ENCODE data around the gene PHF20.

The PHF20 gene

DNA sequence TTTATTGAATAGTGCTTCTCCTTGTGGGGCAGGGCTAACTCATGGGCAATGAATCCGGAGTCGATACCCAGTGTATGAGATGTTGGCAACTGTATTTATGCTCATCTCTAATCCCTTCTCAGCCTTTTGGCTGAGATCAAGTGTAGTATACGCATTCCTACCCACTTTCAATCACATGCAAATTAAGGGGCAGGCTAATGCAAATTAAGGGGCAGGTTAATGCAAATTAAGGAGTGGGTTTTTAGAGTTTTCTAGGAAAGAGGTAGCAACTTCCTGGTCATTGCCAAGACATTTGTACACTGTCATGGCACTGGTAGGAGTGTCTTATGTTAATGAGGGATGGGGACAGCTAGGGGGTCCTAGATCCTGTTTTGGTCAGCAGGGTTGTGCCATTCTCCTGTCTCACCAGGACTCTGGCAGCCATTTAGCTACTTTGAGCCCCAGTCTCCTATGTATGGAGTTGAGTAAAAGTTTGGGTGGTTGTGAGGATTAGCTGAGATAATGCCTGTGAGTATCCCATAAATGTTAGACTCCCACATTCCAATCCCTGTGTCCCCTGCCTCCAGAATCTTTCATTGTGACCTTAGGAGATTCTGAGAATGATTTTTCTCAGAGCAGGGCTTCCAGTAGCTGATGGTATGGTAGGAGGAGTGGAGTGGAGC, 196.3 kb downstream of the PHF20 start, which contains the start of gene CNBD2:
Gene CNBD2, plus strand, starts transcription at position 612 of the 662 bp plus-strand sequence. CDS start 173 bp downstream, outside the sequence.
- Histone ChIP-seq H3K27ac (ENCODE audit: low read length) (no peak within 1 kb of the TSS), H3K27me3 (ENCODE audit: control insufficient read depth, insufficient read depth, low read length) (no peaks in the 10 kb centered on the region), H3K4me1 (ENCODE audit: control insufficient read depth, insufficient read depth, low read length) (peaks cover 2% of the 10 kb centered on the region; the same call in 1 of the 2 replicates), H3K4me3 (ENCODE audit: low read length) (no peak within 1 kb of the TSS), H3K9me3 (ENCODE audit: control insufficient read depth, insufficient read depth, low read length) (no peaks in the 10 kb centered on the region), H3K36me3 (ENCODE audit: control insufficient read depth, insufficient read depth, low read length) (no peaks in the 10 kb centered on the region)
- no CpG with 5 or more reads among the region's 3 CpGs for WGBS (ENCODE audit: insufficient coverage, insufficient read length)
- DNase-seq (ENCODE audit: low read depth, low spot score) = no peak

DNA sequence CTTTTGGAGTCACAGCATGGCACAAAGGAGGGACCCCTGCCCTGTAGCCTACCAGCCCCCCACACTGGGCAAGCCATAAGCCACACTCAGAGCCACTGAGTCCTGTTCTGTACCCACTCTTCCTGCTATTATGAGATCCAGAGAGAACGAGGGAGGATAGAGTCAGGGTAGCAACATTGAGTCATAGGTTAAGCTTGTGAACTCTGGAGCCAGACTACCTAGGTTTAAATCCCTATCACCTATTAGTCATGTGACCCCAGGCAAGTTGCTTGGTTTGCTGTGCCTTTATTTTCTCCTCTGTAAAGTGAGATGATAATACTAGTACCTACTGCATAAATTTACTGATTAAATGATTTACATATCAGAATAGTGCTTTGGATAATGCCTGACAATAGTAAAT, 197.1 kb downstream of the PHF20 start:
- Histone ChIP-seq H3K27ac (ENCODE audit: low read length) (no peak overlapping the region), H3K4me3 (ENCODE audit: low read length) (no peak overlapping the region), H3K9me3 (ENCODE audit: control insufficient read depth, insufficient read depth, low read length) (no peaks in the 10 kb centered on the region), H3K4me1 (ENCODE audit: control insufficient read depth, insufficient read depth, low read length) (peaks cover 2% of the 10 kb centered on the region; the same call in 1 of the 2 replicates), H3K27me3 (ENCODE audit: control insufficient read depth, insufficient read depth, low read length) (no peaks in the 10 kb centered on the region), H3K36me3 (ENCODE audit: control insufficient read depth, insufficient read depth, low read length) (no peaks in the 10 kb centered on the region)
- no CpG with 5 or more reads among the region's 1 CpG for WGBS (ENCODE audit: insufficient coverage, insufficient read length)
- DNase-seq (ENCODE audit: low read depth, low spot score) = no peak

DNA sequence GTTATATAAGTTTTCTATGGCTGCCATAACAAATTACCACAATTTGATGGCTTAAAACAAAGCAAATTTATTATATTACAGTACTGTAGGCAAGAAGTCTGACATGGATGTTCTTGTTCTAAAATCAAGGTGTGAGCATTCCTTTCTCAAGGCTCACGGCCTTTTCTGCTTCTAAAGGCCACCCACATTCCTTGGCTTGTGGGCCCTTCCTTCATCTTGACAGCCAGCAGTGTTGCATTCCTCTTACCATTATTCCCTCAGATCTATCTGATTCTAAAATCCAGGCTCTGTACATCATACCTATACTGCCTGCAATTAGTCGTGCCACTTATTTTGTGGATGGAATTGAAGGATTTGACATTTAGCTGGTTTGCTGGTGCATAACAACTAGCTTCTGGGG, 200.2 kb downstream of the PHF20 start:
- Histone ChIP-seq H3K36me3 (ENCODE audit: control insufficient read depth, insufficient read depth, low read length) (no peaks in the 10 kb centered on the region), H3K9me3 (ENCODE audit: control insufficient read depth, insufficient read depth, low read length) (no peaks in the 10 kb centered on the region), H3K4me1 (ENCODE audit: control insufficient read depth, insufficient read depth, low read length) (peaks cover 2% of the 10 kb centered on the region; the same call in 1 of the 2 replicates), H3K4me3 (ENCODE audit: low read length) (no peak overlapping the region), H3K27ac (ENCODE audit: low read length) (no peak overlapping the region), H3K27me3 (ENCODE audit: control insufficient read depth, insufficient read depth, low read length) (no peaks in the 10 kb centered on the region)
- WGBS (ENCODE audit: insufficient coverage, insufficient read length) = no CpG with 5 or more reads among the region's 2 CpGs
- no peak for DNase-seq (ENCODE audit: low read depth, low spot score)

- H3K36me3 ChIP-seq (ENCODE audit: control insufficient read depth, insufficient read depth, low read length) = no peaks in the 10 kb centered on the region
- H3K4me3 ChIP-seq (ENCODE audit: low read length) = no peak overlapping the region
- no peak overlapping the region for H3K27ac ChIP-seq (ENCODE audit: low read length)
- no peaks in the 10 kb centered on the region for H3K9me3 ChIP-seq (ENCODE audit: control insufficient read depth, insufficient read depth, low read length)
- WGBS (ENCODE audit: insufficient coverage, insufficient read length) = no CpG with 5 or more reads among the region's 4 CpGs
- H3K27me3 ChIP-seq (ENCODE audit: control insufficient read depth, insufficient read depth, low read length) = no peaks in the 10 kb centered on the region
- H3K4me1 ChIP-seq (ENCODE audit: control insufficient read depth, insufficient read depth, low read length) = peaks cover 2% of the 10 kb centered on the region; the same call in 1 of the 2 replicates
- no peak for DNase-seq (ENCODE audit: low read depth, low spot score)
Observed at GRCh38 chr20:35972462-35972861, 200.6 kb downstream of the PHF20 start.

DNA sequence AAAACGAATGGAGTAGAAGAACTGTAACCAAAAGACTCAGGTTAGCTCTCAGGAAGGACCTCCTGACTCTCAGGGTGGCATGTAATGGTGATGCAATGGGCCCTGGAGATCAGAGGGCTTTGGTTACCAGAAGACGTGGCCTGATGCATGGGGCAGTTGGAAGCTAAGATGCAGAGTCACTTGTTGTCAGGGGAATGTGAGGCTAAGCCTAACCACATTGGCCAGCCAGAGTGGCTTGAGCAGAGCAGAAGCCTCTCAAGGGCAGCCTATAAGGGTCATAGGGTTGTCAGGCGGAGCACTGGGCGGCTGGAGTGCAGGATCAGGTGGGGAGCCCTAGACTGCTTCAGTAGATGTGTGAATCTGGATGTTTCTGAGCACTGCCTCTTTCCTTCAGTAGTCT, 202.4 kb downstream of the PHF20 start:
- Histone ChIP-seq H3K4me1 (ENCODE audit: control insufficient read depth, insufficient read depth, low read length) (no peaks in the 10 kb centered on the region), H3K4me3 (ENCODE audit: low read length) (no peak overlapping the region), H3K27me3 (ENCODE audit: control insufficient read depth, insufficient read depth, low read length) (no peaks in the 10 kb centered on the region), H3K27ac (ENCODE audit: low read length) (no peak overlapping the region), H3K9me3 (ENCODE audit: control insufficient read depth, insufficient read depth, low read length) (no peaks in the 10 kb centered on the region), H3K36me3 (ENCODE audit: control insufficient read depth, insufficient read depth, low read length) (no peaks in the 10 kb centered on the region)
- no CpG with 5 or more reads among the region's 4 CpGs for WGBS (ENCODE audit: insufficient coverage, insufficient read length)
- no peak for DNase-seq (ENCODE audit: low read depth, low spot score)

- no peak overlapping the region for H3K27ac ChIP-seq (ENCODE audit: low read length)
- DNase-seq (ENCODE audit: low read depth, low spot score) = no peak
- no peaks in the 10 kb centered on the region for H3K36me3 ChIP-seq (ENCODE audit: control insufficient read depth, insufficient read depth, low read length)
- no peaks in the 10 kb centered on the region for H3K4me1 ChIP-seq (ENCODE audit: control insufficient read depth, insufficient read depth, low read length)
- no peaks in the 10 kb centered on the region for H3K9me3 ChIP-seq (ENCODE audit: control insufficient read depth, insufficient read depth, low read length)
- H3K4me3 ChIP-seq (ENCODE audit: low read length) = no peak overlapping the region
- no CpG with 5 or more reads among the region's 9 CpGs for WGBS (ENCODE audit: insufficient coverage, insufficient read length)
- no peaks in the 10 kb centered on the region for H3K27me3 ChIP-seq (ENCODE audit: control insufficient read depth, insufficient read depth, low read length)
Observed at GRCh38 chr20:35975576-35976373, 204.0 kb downstream of the PHF20 start.

DNA sequence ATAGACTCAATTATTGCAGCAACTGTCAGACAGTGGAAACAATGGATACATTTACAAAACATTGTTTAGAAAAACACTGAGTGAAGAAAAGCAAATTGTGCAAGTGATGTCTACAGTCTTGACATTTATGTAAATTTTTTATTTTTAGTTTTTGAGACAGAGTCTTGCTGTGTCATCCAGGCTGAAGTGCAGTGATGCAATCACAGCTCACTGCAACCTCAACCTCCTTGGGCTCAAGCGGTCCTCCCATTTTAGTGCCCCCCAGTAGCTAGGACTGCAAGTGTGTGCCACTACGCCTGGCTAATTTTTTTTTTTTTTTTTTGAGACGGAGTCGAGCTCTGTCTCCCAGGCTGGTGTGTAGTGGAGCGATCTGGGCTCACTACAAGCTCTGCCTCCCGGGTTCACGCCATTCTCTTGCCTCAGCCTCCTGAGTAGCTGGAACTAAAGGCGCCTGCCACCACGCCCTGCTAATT, 206.3 kb downstream of the PHF20 start:
- DNase-seq (ENCODE audit: low read depth, low spot score) = no peak
- no peaks in the 10 kb centered on the region for H3K9me3 ChIP-seq (ENCODE audit: control insufficient read depth, insufficient read depth, low read length)
- no peaks in the 10 kb centered on the region for H3K27me3 ChIP-seq (ENCODE audit: control insufficient read depth, insufficient read depth, low read length)
- H3K27ac ChIP-seq (ENCODE audit: low read length) = no peak overlapping the region
- H3K4me1 ChIP-seq (ENCODE audit: control insufficient read depth, insufficient read depth, low read length) = no peaks in the 10 kb centered on the region
- H3K4me3 ChIP-seq (ENCODE audit: low read length) = no peak overlapping the region
- WGBS (ENCODE audit: insufficient coverage, insufficient read length) = no CpG with 5 or more reads among the region's 9 CpGs
- no peaks in the 10 kb centered on the region for H3K36me3 ChIP-seq (ENCODE audit: control insufficient read depth, insufficient read depth, low read length)

DNA sequence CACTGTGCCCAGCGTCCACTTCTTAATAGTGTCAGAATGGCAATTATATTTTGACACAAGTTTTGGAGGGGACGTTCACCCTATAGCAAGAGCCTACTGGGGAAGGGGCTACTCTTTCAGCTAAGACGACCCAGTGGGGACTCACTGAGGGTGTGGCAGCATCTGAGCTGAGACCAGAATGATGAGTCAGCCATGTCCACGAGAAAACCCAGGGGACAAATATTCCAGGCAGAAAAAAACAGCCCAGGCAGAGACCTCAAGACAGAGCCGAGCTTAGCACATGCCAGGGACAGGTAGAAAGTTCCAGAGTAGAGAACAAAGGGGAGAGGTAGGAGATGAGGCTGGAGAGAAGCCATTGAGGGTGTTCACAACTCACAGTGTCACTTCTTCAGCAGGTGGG, 207.7 kb downstream of the PHF20 start:
- Histone ChIP-seq H3K9me3 (ENCODE audit: control insufficient read depth, insufficient read depth, low read length) (no peaks in the 10 kb centered on the region), H3K36me3 (ENCODE audit: control insufficient read depth, insufficient read depth, low read length) (no peaks in the 10 kb centered on the region), H3K27me3 (ENCODE audit: control insufficient read depth, insufficient read depth, low read length) (no peaks in the 10 kb centered on the region), H3K4me1 (ENCODE audit: control insufficient read depth, insufficient read depth, low read length) (no peaks in the 10 kb centered on the region), H3K4me3 (ENCODE audit: low read length) (no peak overlapping the region), H3K27ac (ENCODE audit: low read length) (no peak overlapping the region)
- DNase-seq (ENCODE audit: low read depth, low spot score) = no peak
- no CpG with 5 or more reads among the region's 5 CpGs for WGBS (ENCODE audit: insufficient coverage, insufficient read length)

GRCh38 chr20:35981969-35982368, 210.2 kb downstream of the PHF20 start:
- Histone ChIP-seq H3K27me3 (ENCODE audit: control insufficient read depth, insufficient read depth, low read length) (no peaks in the 10 kb centered on the region), H3K9me3 (ENCODE audit: control insufficient read depth, insufficient read depth, low read length) (no peaks in the 10 kb centered on the region), H3K27ac (ENCODE audit: low read length) (no peak overlapping the region), H3K36me3 (ENCODE audit: control insufficient read depth, insufficient read depth, low read length) (no peaks in the 10 kb centered on the region), H3K4me3 (ENCODE audit: low read length) (no peak overlapping the region), H3K4me1 (ENCODE audit: control insufficient read depth, insufficient read depth, low read length) (no peaks in the 10 kb centered on the region)
- no CpG with 5 or more reads among the region's 3 CpGs for WGBS (ENCODE audit: insufficient coverage, insufficient read length)
- no peak for DNase-seq (ENCODE audit: low read depth, low spot score)

DNA sequence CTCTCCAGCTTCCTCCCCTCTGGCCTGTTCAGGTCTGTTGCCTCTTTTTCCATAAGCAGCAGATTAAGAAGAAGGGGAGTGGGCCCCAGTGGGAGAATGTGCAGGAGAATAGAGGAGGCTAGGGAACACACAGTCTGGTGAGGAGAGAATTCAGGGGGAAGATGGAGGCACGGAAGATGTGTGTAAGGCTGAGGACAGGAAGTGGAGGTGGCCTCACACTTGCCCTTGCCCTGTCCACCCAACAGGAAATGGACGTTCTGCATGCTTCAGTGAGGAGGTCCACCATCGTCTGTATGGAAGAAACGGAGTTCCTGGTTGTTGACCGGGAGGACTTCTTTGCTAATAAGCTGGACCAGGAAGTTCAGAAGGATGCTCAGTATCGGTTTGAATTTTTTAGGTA, 212.6 kb downstream of the PHF20 start:
- H3K27ac ChIP-seq (ENCODE audit: low read length) = no peak overlapping the region
- no CpG with 5 or more reads among the region's 6 CpGs for WGBS (ENCODE audit: insufficient coverage, insufficient read length)
- DNase-seq (ENCODE audit: low read depth, low spot score) = no peak
- H3K4me1 ChIP-seq (ENCODE audit: control insufficient read depth, insufficient read depth, low read length) = no peaks in the 10 kb centered on the region
- H3K27me3 ChIP-seq (ENCODE audit: control insufficient read depth, insufficient read depth, low read length) = no peaks in the 10 kb centered on the region
- no peaks in the 10 kb centered on the region for H3K9me3 ChIP-seq (ENCODE audit: control insufficient read depth, insufficient read depth, low read length)
- H3K4me3 ChIP-seq (ENCODE audit: low read length) = no peak overlapping the region
- no peaks in the 10 kb centered on the region for H3K36me3 ChIP-seq (ENCODE audit: control insufficient read depth, insufficient read depth, low read length)
